ENCODE measurements around the gene GIMAP8. TPM values are rescaled to one million over a fixed set of nuclear protein-coding genes. Genes with fewer than 3 reads are reported as not detected.

Gene GIMAP8
- total RNA-seq, 1 experiment from 2014 or later: 0.07 TPM

DNA sequence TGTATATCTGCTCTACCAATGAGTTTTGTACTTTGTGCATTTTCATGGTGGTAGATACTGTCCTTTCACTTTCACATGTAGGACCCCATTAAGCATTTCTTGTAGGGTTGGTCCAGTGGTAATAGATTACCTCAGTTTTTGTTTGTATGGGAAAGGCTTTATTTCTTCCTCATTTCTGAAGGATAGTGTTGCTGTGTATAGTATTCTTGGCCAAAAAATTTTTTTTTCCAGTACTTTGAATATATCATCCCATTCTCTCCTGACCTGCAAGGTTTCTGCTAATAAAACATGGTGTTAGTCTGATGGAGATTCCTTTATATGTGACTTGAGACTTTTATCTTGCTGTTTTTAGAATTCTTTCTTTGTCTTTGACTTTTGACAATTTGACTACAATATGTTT is 12.0 kb downstream of the GIMAP8 start:
- ChIA-PET CTCF (no interaction called here), POLR2A (no interaction called here)
- BruUV-seq (replicated peaks): no TSS peak
- Histone ChIP-seq H3K27me3 (replicated peaks; ENCODE audit: control insufficient read depth, insufficient read depth, low read length) (no peaks in the 10 kb centered on the region), H3K36me3 (ENCODE audit: control insufficient read depth, insufficient read depth, low read length) (no peaks in the 10 kb centered on the region), H3K9me3 (no peaks in the 10 kb centered on the region; the same call in 1 of the 2 replicates), H3K4me3 (ENCODE audit: low read depth, low read length) (no peak overlapping the region), H3K4me1 (no peaks in the 10 kb centered on the region)
- H3K9me3 Mint-ChIP-seq (ENCODE audit: unreplicated experiment): no peaks in the 10 kb centered on the region
- no peak overlapping the region for H3K27ac Mint-ChIP-seq (ENCODE audit: unreplicated experiment)
- DNase-seq: no peak
- H3K4me3 Mint-ChIP-seq (ENCODE audit: unreplicated experiment): no peak overlapping the region
- no peaks in the 10 kb centered on the region for H3K4me1 Mint-ChIP-seq (ENCODE audit: low read depth, unreplicated experiment)
- TF ChIP-seq, protein P1, sequence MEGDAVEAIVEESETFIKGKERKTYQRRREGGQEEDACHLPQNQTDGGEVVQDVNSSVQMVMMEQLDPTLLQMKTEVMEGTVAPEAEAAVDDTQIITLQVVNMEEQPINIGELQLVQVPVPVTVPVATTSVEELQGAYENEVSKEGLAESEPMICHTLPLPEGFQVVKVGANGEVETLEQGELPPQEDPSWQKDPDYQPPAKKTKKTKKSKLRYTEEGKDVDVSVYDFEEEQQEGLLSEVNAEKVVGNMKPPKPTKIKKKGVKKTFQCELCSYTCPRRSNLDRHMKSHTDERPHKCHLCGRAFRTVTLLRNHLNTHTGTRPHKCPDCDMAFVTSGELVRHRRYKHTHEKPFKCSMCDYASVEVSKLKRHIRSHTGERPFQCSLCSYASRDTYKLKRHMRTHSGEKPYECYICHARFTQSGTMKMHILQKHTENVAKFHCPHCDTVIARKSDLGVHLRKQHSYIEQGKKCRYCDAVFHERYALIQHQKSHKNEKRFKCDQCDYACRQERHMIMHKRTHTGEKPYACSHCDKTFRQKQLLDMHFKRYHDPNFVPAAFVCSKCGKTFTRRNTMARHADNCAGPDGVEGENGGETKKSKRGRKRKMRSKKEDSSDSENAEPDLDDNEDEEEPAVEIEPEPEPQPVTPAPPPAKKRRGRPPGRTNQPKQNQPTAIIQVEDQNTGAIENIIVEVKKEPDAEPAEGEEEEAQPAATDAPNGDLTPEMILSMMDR (IDR thresholded peaks at IDR 0.05; ENCODE audit: insufficient read depth in 1 of 2, low read depth in 1 of 2, low read length in 1 of 2, severe bottlenecking in 1 of 2, unreplicated experiment in 1 of 2): no peak
- intact Hi-C loops (cut with micrococcal nuclease; ENCODE audit: unreplicated experiment): no loop called here
- H3K27me3 Mint-ChIP-seq (ENCODE audit: insufficient read depth, unreplicated experiment): peaks cover 4% of the 10 kb centered on the region
- H3K36me3 Mint-ChIP-seq (ENCODE audit: insufficient read depth, unreplicated experiment): no peaks in the 10 kb centered on the region

DNA sequence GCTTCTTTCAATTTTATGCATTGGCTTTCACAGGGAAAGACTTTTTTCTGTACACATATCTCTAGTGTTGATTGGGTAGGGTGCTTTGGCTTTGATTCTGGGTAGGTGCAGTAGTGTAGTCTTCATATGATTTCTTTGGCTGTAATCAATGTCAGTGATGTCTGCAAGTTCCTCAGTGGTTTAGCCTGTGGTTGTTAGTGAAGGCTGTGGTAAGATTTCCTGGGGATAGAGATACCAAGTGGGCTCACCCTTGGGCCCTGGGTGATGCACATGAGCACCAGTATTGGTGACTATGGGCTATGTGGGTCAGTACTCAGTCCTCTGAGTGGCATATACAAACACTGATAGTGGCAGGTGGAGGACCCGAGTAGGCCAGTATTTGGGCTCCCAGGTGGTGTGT is 13.0 kb downstream of the GIMAP8 start:
- intact Hi-C loops (cut with micrococcal nuclease; ENCODE audit: unreplicated experiment): no loop called here
- ChIA-PET CTCF (no interaction called here), POLR2A (no interaction called here)
- Histone ChIP-seq H3K9me3 (no peaks in the 10 kb centered on the region; the same call in 1 of the 2 replicates), H3K27me3 (replicated peaks; ENCODE audit: control insufficient read depth, insufficient read depth, low read length) (no peaks in the 10 kb centered on the region), H3K4me1 (no peaks in the 10 kb centered on the region), H3K4me3 (ENCODE audit: low read depth, low read length) (no peak overlapping the region), H3K36me3 (ENCODE audit: control insufficient read depth, insufficient read depth, low read length) (no peaks in the 10 kb centered on the region)
- Mint-ChIP-seq H3K27ac (ENCODE audit: unreplicated experiment) (no peak overlapping the region), H3K36me3 (ENCODE audit: insufficient read depth, unreplicated experiment) (no peaks in the 10 kb centered on the region), H3K4me3 (ENCODE audit: unreplicated experiment) (no peak overlapping the region), H3K4me1 (ENCODE audit: low read depth, unreplicated experiment) (no peaks in the 10 kb centered on the region), H3K27me3 (ENCODE audit: insufficient read depth, unreplicated experiment) (peaks cover 11% of the 10 kb centered on the region), H3K9me3 (ENCODE audit: unreplicated experiment) (no peaks in the 10 kb centered on the region)
- no peak for DNase-seq
- TF ChIP-seq, protein P1 (IDR thresholded peaks at IDR 0.05; ENCODE audit: insufficient read depth in 1 of 2, low read depth in 1 of 2, low read length in 1 of 2, severe bottlenecking in 1 of 2, unreplicated experiment in 1 of 2): no peak
- no TSS peak for BruUV-seq (replicated peaks)

DNA sequence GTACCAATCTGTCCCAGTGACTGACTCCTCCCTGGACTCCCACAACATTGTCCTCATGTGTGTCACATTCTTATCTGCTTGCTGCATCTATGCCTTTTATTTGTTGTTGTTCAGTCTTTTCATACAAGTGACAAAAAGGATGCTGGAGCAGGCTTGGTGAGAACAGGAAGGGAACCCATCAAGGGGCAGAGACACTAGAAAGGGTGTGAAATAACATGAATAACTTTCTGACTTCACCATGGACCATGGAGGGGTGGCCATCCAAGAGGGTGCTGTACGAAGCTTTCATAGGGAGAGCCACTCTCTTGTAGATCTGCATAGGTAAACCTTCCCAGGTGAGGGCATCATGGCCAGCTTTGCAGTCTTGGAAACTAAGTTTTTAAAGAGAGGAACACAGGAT is 14.5 kb downstream of the GIMAP8 start:
- Mint-ChIP-seq H3K4me3 (ENCODE audit: unreplicated experiment) (no peak overlapping the region), H3K27me3 (ENCODE audit: insufficient read depth, unreplicated experiment) (peaks cover 15% of the 10 kb centered on the region), H3K27ac (ENCODE audit: unreplicated experiment) (no peak overlapping the region), H3K4me1 (ENCODE audit: low read depth, unreplicated experiment) (no peaks in the 10 kb centered on the region), H3K9me3 (ENCODE audit: unreplicated experiment) (no peaks in the 10 kb centered on the region), H3K36me3 (ENCODE audit: insufficient read depth, unreplicated experiment) (no peaks in the 10 kb centered on the region)
- DNase-seq: no peak
- CTCF ChIA-PET: no interaction called here
- Histone ChIP-seq H3K27me3 (replicated peaks; ENCODE audit: control insufficient read depth, insufficient read depth, low read length) (no peaks in the 10 kb centered on the region), H3K4me1 (no peaks in the 10 kb centered on the region), H3K9me3 (no peaks in the 10 kb centered on the region), H3K36me3 (ENCODE audit: control insufficient read depth, insufficient read depth, low read length) (no peaks in the 10 kb centered on the region), H3K4me3 (ENCODE audit: low read depth, low read length) (no peak overlapping the region)
- POLR2A ChIA-PET: no interaction called here
- no TSS peak for BruUV-seq (replicated peaks)
- intact Hi-C loops (cut with micrococcal nuclease; ENCODE audit: unreplicated experiment): no loop called here
- TF ChIP-seq, protein P1 (IDR thresholded peaks at IDR 0.05; ENCODE audit: insufficient read depth in 1 of 2, low read depth in 1 of 2, low read length in 1 of 2, severe bottlenecking in 1 of 2, unreplicated experiment in 1 of 2): no peak

All from Caco-2 (cell line).